ENCODE measurements around the gene SPAG9. TPM values are rescaled to one million over a fixed set of nuclear protein-coding genes. Genes with fewer than 3 reads are reported as not detected.

SPAG9 gene
- total and polyA plus RNA-seq, 2 of the 8 experiments (the other 6 are each of a cell fraction or from before 2014, with no cell fraction given) = 9.8 to 63.8 TPM

DNA sequence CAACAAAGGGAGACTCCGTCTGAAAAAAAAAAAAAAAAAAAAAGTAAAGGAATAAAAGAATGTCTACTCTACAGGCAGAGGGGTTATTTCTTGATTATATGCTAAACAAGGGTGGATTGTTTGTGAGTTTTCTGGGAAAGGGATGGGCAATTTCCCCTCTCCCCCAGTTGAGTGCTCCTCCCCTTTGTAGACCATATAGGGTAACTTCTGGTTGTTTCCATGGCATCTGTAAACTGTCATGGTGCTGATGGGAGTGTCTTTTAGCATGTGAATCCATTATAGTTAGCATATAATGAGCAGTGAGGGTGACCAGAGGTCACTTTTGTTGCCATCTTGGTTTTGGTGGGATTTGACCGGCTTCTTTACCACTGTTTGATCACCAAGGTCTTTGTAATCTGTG, 28.5 kb upstream of the SPAG9 start:
- no peak overlapping the region for H2AK5ac ChIP-seq (ENCODE audit: low read depth, low read length)
- no peaks in the 10 kb centered on the region for H4K20me1 ChIP-seq (replicated peaks in 1 of 2; ENCODE audit: control insufficient read depth in 1 of 2, insufficient read depth in 2 of 2, low read length in 2 of 2)
- 95% methylated on average over 2 of the region's 2 CpGs; no CpG with 5 or more reads in 1 of the 2 experiments for WGBS, 2 experiments (ENCODE audit: extremely low coverage in 1 of 2, insufficient coverage in 1 of 2, insufficient read length in 1 of 2, insufficient replicate concordance in 2 of 2, low coverage in 1 of 2, low lambda C conversion rate in 2 of 2, missing lambda C conversion rate in 1 of 2)
- POLR2A ChIA-PET (ENCODE audit: partially characterized antibody) = no interaction called here
- H3K4ac ChIP-seq (replicated peaks; ENCODE audit: insufficient read length, low read depth, low read length) = no peak overlapping the region
- H2AFZ ChIP-seq (ENCODE audit: low read length) = no peak overlapping the region
- CTCF ChIA-PET (ENCODE audit: partially characterized antibody) = interaction anchor here (0.6 kb wide), 1 partner anchor 406 kb away, joined by 3 read pairs; no protein-coding TSS in a partner anchor
- no peak overlapping the region for H3K9ac ChIP-seq (replicated peaks in 1 of 4; ENCODE audit: extremely low read depth in 1 of 4, low read depth in 3 of 4, low read length in 3 of 4)
- H3K36me3 ChIP-seq (ENCODE audit: control insufficient read depth in 2 of 4, insufficient read depth in 4 of 4, low read length in 3 of 4) = no peaks in the 10 kb centered on the region
- no peak overlapping the region for H3K18ac ChIP-seq (ENCODE audit: extremely low read depth, low read length)
- no peak overlapping the region for H4K5ac ChIP-seq (ENCODE audit: insufficient read length, low read depth, low read length)
- 0 out of 2 replicates have a peak, but pooled peaks cover 5% of the 10 kb centered on the region for H3K79me1 ChIP-seq (ENCODE audit: low read depth, low read length)
- no peaks in the 10 kb centered on the region for H3K27me3 ChIP-seq (replicated peaks in 1 of 4; ENCODE audit: control insufficient read depth in 3 of 4, extremely low read depth in 1 of 4, insufficient read depth in 3 of 4, low read length in 3 of 4)
- DNase-seq (ENCODE audit: low read depth in 1 of 2, low spot score in 2 of 2) = no peak
- no peak overlapping the region for H3K14ac ChIP-seq (ENCODE audit: insufficient read length)
- H3K23ac ChIP-seq (ENCODE audit: insufficient read length) = no peak overlapping the region
- no peak overlapping the region for H3K4me2 ChIP-seq (ENCODE audit: insufficient read depth in 1 of 2, low read depth in 2 of 2, low read length in 2 of 2)
- H3K4me3 ChIP-seq (ENCODE audit: extremely low read depth in 1 of 4, insufficient read depth in 2 of 4, low read depth in 3 of 4, low read length in 4 of 4) = no peak overlapping the region
- no peak overlapping the region for H2BK15ac ChIP-seq (ENCODE audit: low read length)
- H2BK120ac ChIP-seq (replicated peaks; ENCODE audit: low read depth, low read length) = no peak overlapping the region
- peaks cover 0 to 2% (median 1%) of the 10 kb centered on the region in 4 experiments; a peak in 2 of 7 replicates for H3K4me1 ChIP-seq (replicated peaks in 1 of 4; ENCODE audit: control insufficient read depth in 3 of 4, insufficient read depth in 4 of 4, low read length in 3 of 4)
- peaks cover 3 to 6% of the 10 kb centered on the region in 2 experiments for H3K79me2 ChIP-seq (ENCODE audit: control insufficient read depth in 1 of 2, insufficient read depth in 2 of 2, low read length in 2 of 2)
- FAIRE-seq = no peak
- H4K91ac ChIP-seq (replicated peaks; ENCODE audit: insufficient read length, low read length) = no peak overlapping the region
- H2BK5ac ChIP-seq (ENCODE audit: low read depth, low read length) = no peak overlapping the region
- no peak overlapping the region for H3K56ac ChIP-seq (replicated peaks; ENCODE audit: insufficient read length, low read depth, low read length)
- no peak overlapping the region for H2BK12ac ChIP-seq (ENCODE audit: low read depth, low read length)
- H3K9me3 ChIP-seq (ENCODE audit: insufficient read depth in 2 of 2, low read depth in 1 of 2, low read length in 1 of 2) = no peaks in the 10 kb centered on the region
- H3K27ac ChIP-seq (ENCODE audit: low read depth, low read length) = no peak overlapping the region
- no peak overlapping the region for H4K8ac ChIP-seq (ENCODE audit: extremely low read depth, insufficient read depth, low read length)
- H2BK20ac ChIP-seq (ENCODE audit: low read length) = no peak overlapping the region
- peaks cover 2% of the 10 kb centered on the region for H3K23me2 ChIP-seq (ENCODE audit: low read depth, low read length)
- TF ChIP-seq KDM1A (IDR thresholded peaks at IDR 0.05; ENCODE audit: borderline replicate concordance, low read length) = no peak
- TF ChIP-seq POLR2AphosphoS5 (IDR thresholded peaks at IDR 0.05; ENCODE audit: low read depth, low read length) = no peak
- TF ChIP-seq HDAC6 (IDR thresholded peaks at IDR 0.05; ENCODE audit: low read depth, low read length) = no peak
- TF ChIP-seq, protein P1, sequence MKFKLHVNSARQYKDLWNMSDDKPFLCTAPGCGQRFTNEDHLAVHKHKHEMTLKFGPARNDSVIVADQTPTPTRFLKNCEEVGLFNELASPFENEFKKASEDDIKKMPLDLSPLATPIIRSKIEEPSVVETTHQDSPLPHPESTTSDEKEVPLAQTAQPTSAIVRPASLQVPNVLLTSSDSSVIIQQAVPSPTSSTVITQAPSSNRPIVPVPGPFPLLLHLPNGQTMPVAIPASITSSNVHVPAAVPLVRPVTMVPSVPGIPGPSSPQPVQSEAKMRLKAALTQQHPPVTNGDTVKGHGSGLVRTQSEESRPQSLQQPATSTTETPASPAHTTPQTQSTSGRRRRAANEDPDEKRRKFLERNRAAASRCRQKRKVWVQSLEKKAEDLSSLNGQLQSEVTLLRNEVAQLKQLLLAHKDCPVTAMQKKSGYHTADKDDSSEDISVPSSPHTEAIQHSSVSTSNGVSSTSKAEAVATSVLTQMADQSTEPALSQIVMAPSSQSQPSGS (IDR thresholded peaks at IDR 0.05; ENCODE audit: low read length) = no peak
- no peak for TF ChIP-seq TEAD4 (IDR thresholded peaks at IDR 0.05; ENCODE audit: low read depth, low read length)
- no peak for TF ChIP-seq BRCA1 (IDR thresholded peaks at IDR 0.05; ENCODE audit: low read depth, low read length)
- TF ChIP-seq JUN (IDR thresholded peaks at IDR 0.05; ENCODE audit: low read depth, low read length) = no peak
- no peak for TF ChIP-seq RXRA (IDR thresholded peaks at IDR 0.05; ENCODE audit: insufficient read depth, low read depth, low read length)
- TF ChIP-seq RAD21 (IDR thresholded peaks at IDR 0.05 in 1 of 2, conservative IDR thresholded peaks at IDR 0.05 in 1 of 2; ENCODE audit: low read depth in 2 of 2, low read length in 2 of 2) = no peak
- no peak for TF ChIP-seq SIN3A (conservative IDR thresholded peaks at IDR 0.05 in 1 of 2, IDR thresholded peaks at IDR 0.05 in 1 of 2; ENCODE audit: low read depth in 1 of 2, low read length in 2 of 2)

Data from H1 (cell line).